D721Med (cell line): ENCODE measurements around the gene SUFU.

ENCODE experiments used
- DNase-seq: peaks from one replicate; pipeline ENCODE4 v3.0.0; 2011; ENCODE audit warnings: low spot score; ENCODE audit not compliant: insufficient read length
- FAIRE-seq: peaks from 2 replicates; lab custom pipeline; 2011; peaks lifted over from hg19 to GRCh38; lab: Jason Lieb, UNC
- TF ChIP-seq, protein P1 (sequence below): IDR thresholded peaks from 2 replicates; pipeline ENCODE4 v1.5.1; 2012; ENCODE audit warnings: mild to moderate bottlenecking, control low read depth; ENCODE audit not compliant: insufficient read depth; ENCODE audit errors: missing control alignments

SUFU gene

DNA sequence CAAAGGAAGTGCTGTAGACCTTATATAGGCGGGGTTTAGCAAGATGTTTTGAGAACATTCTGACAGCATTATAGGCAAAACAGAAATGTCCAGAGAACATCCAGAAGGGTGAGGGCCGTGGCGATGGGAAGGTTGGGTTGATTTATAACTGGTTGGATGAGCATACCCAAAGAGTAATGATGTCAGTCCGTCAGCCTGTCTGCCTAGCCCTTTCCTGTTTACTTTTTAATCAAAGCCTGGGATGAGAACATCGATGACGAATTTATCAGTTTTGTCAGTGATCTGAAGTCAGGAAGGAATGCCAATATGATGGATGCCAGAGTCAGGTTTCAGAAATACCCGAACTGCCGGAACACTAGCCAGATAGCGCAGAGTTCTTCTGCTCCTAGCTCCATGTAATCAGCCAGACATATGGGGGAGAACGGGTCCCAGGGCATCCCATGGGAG lies 106.7 kb downstream of the SUFU start:
- TF ChIP-seq, protein P1, sequence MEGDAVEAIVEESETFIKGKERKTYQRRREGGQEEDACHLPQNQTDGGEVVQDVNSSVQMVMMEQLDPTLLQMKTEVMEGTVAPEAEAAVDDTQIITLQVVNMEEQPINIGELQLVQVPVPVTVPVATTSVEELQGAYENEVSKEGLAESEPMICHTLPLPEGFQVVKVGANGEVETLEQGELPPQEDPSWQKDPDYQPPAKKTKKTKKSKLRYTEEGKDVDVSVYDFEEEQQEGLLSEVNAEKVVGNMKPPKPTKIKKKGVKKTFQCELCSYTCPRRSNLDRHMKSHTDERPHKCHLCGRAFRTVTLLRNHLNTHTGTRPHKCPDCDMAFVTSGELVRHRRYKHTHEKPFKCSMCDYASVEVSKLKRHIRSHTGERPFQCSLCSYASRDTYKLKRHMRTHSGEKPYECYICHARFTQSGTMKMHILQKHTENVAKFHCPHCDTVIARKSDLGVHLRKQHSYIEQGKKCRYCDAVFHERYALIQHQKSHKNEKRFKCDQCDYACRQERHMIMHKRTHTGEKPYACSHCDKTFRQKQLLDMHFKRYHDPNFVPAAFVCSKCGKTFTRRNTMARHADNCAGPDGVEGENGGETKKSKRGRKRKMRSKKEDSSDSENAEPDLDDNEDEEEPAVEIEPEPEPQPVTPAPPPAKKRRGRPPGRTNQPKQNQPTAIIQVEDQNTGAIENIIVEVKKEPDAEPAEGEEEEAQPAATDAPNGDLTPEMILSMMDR, result no peak
- no peak for DNase-seq

DNA sequence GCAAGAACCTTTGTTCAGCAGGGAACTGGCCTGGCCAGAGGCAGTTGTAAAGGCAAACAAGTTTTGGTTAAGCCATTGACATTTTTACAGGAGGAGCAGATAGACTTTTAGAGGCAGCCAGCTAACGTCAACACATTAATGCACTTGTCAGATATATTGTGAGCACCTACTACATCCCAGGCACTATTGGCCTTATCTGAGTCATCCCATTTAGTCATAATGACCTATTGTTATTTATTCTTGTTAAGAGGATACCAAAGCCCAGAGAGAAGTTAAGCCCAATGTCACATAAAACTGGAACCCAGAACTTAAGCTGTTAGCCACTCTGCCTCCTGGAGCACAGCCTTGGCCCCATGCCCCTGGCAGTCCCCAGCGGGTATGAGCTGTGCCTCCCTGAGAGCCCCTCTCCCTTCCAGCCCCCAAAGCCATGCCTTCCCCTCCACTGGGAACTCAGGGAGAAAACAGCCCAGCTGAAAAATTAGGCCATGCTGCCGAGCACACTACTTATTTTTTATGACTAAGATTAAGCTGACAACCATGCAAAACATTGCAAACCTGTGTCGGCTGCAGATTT lies 107.8 kb downstream of the SUFU start:
- DNase-seq, result no peak
- FAIRE-seq, result no peak
- TF ChIP-seq, protein P1, result no peak

More for the DNA sequence above, 106.7 kb downstream of the SUFU start:
- no peak for FAIRE-seq

DNA sequence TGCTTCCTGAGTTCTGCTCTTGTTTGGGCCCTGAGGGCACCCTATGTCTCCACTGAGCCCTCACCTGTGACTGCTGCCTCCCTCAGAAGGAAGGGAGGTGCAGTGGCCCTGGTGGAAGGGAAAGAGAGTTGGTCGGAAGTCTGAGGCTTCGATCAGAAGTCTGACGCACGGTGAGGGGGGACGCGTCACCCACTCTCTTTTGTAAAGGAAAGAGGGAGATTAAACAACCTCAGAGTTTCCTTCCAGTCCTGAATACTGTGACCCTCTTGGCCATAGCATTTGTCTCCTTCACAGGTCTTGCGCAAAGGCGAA lies 109.1 kb downstream of the SUFU start:
- DNase-seq, result no peak
- FAIRE-seq, result no peak
- TF ChIP-seq, protein P1, result no peak

DNA sequence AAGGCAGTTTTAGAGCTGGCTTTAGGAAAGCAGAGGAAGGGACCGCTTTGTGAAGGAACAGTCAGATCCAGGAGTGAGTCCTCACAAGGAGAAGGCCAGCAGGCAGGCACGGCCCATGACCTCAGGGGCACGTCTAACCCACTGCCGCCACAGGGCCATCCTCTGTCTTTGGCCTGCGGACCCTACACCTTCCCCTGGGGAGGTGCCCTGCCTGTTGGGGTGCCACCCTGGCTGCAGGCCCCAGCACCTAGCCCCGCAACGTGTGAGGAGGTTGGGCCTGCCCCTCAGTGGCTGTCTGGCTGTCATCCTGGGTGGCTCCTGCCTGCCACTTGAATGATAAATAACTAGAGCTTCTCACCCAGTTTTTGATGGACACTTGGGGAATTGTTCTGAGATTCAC lies 109.5 kb downstream of the SUFU start:
- no peak for FAIRE-seq
- no peak for DNase-seq
- TF ChIP-seq, protein P1, result no peak

DNA sequence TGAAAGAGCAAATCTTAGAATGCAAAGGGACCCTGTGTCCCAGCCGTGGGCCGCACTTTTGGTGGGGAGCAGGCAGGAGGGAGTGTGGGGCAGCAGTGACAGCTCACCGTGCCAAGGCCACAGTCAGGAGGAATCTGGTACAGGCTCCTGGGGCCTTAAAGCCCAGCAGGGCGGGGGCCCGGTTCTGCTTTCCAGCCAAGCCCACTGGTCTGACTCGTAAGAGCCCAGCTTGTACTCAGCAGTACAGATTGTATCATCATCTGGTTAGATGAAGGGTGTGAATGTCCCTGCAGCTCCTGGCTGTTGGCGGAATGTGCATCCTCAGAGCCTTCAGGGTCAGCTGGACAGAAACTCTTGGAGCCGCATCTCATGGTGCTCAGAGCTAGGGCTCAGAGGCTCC lies 110.0 kb downstream of the SUFU start:
- DNase-seq, result no peak
- no peak for FAIRE-seq
- TF ChIP-seq, protein P1, result no peak

DNA sequence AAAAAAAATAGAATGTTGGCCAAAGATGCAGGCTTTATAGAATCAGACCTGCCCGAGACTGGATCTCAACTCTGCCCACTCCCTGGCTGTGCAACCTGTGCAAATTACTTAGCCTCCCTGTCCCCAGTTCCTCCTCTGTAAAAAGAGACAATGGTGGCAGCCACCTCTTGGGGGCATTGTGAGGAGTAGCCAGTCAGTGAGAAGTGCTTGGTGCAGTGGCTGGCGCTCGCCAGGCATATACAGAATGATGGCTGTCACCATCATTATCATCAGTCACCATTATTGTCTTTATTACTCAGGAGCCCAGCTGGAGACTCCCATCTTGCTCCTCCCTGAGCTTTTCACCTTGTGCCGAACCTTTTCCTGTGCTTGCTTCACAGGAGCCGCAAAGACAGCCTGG lies 111.1 kb downstream of the SUFU start:
- no peak for FAIRE-seq
- TF ChIP-seq, protein P1, result no peak
- no peak for DNase-seq

DNA sequence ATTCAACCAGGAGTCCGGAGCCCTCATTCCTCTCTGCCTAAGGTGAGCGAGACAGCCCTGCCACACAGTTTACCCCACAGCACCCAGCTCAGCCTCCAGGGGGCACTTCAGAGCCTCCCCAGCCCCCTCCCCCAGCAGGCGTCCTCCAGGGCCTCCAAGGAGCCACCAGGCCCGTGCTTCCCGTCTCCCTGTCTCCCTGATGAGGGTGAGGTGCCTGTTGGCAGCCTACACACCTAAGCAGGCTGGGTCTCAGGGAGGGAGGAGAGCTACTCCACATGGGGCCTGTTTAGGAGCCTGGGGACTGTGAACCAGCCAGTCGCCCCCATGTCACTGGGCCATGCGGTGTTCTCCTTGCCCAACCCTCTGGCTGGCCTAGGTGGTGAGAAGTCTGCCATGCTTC lies 111.6 kb downstream of the SUFU start:
- FAIRE-seq, result no peak
- TF ChIP-seq, protein P1, result peak; percentile 35
- peak; percentile 41 for DNase-seq
